ENCODE results near the gene MRAS.

GRCh38 chr3:138351151-138351550 is 2.8 kb downstream of the MRAS start:
- no peak for TF ChIP-seq CTCF (IDR thresholded peaks at IDR 0.05; ENCODE audit: poor library complexity)
- no peak for TF ChIP-seq EZH2 (IDR thresholded peaks at IDR 0.05; ENCODE audit: borderline replicate concordance)
- TF ChIP-seq EZH2phosphoT487 (IDR thresholded peaks at IDR 0.05; ENCODE audit: low read depth, severe bottlenecking, unreplicated experiment): no peak
